Measurements from ENCODE around the gene TRIM54. TPM values are rescaled to one million over a fixed set of nuclear protein-coding genes. Genes with fewer than 3 reads are reported as not detected.

The TRIM54 gene
- total RNA-seq, 4 donors from 2014 or later = 0.22 to 1.6 (median 0.54) TPM; not detected in 1

DNA sequence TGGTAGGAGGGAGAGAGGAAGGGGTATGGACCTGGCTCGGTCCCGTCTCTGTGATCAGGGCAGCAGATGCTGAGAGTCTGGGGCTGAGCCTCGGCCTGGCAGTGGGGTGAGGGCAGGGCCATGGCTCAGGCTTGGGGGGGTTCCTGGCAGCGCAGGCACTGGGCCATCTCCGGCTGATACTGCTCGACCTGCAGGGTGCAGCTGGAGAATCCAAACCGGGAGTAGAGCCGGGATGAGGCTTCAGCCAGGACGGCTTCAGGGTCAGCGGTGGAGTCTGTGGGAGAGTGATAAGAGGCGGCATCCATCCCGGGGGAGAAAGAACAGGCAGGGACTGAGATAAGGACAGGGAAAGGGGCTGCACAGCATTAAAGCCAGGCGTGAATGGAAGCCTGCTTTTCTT lies 27.0 kb upstream of the TRIM54 start:
- intact Hi-C loops (cut with DNase I) = loop anchor here (5.0 kb wide), 1 partner anchor 42 kb away; no protein-coding TSS in a partner anchor
- Histone ChIP-seq H3K27ac (no peak overlapping the region), H3K9me3 (no peaks in the 10 kb centered on the region), H3K4me3 (replicated peaks in 1 of 3) (no peak overlapping the region), H3K36me3 (no peaks in the 10 kb centered on the region), H3K27me3 (no peaks in the 10 kb centered on the region), H3K4me1 (peaks cover 0 to 3% of the 10 kb centered on the region in 2 donors)
- 52 to 54% methylated on average over 12 to 13 of the region's 13 CpGs for WGBS, 2 donors
- TF ChIP-seq, protein P1, sequence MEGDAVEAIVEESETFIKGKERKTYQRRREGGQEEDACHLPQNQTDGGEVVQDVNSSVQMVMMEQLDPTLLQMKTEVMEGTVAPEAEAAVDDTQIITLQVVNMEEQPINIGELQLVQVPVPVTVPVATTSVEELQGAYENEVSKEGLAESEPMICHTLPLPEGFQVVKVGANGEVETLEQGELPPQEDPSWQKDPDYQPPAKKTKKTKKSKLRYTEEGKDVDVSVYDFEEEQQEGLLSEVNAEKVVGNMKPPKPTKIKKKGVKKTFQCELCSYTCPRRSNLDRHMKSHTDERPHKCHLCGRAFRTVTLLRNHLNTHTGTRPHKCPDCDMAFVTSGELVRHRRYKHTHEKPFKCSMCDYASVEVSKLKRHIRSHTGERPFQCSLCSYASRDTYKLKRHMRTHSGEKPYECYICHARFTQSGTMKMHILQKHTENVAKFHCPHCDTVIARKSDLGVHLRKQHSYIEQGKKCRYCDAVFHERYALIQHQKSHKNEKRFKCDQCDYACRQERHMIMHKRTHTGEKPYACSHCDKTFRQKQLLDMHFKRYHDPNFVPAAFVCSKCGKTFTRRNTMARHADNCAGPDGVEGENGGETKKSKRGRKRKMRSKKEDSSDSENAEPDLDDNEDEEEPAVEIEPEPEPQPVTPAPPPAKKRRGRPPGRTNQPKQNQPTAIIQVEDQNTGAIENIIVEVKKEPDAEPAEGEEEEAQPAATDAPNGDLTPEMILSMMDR (IDR thresholded peaks at IDR 0.05) = no peak
- no peak for TF ChIP-seq POLR2A (IDR thresholded peaks at IDR 0.05)
- DNase-seq = no peak

DNA sequence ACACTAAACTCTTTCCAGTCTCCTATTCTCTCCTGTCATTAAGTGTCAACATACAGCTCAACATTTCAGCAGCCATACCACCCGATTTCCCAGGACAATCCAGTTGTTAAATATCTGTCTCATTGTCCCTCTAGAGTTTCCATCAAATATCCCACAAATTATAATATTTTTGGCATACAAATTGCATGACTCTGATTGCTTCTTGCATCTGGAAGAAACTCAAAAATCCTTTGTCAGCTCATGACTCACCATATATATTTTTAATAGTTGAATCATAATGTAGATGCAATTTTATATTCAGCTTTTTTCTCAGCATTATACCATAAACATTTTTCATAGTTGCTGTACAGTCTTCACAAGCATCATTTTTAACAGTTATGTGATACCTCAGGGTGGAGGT lies 26.6 kb upstream of the TRIM54 start:
- 29 to 49% methylated on average over 1 of the region's 1 CpG for WGBS, 2 donors
- Histone ChIP-seq H3K27me3 (no peaks in the 10 kb centered on the region), H3K4me3 (replicated peaks in 1 of 3) (no peak overlapping the region), H3K27ac (no peak overlapping the region), H3K36me3 (no peaks in the 10 kb centered on the region), H3K4me1 (no peaks in the 10 kb centered on the region), H3K9me3 (no peaks in the 10 kb centered on the region)
- no peak for TF ChIP-seq POLR2A (IDR thresholded peaks at IDR 0.05)
- TF ChIP-seq, protein P1 (IDR thresholded peaks at IDR 0.05) = no peak
- intact Hi-C loops (cut with DNase I) = loop anchor here (5.0 kb wide), 1 partner anchor 42 kb away; no protein-coding TSS in a partner anchor
- no peak for DNase-seq

DNA sequence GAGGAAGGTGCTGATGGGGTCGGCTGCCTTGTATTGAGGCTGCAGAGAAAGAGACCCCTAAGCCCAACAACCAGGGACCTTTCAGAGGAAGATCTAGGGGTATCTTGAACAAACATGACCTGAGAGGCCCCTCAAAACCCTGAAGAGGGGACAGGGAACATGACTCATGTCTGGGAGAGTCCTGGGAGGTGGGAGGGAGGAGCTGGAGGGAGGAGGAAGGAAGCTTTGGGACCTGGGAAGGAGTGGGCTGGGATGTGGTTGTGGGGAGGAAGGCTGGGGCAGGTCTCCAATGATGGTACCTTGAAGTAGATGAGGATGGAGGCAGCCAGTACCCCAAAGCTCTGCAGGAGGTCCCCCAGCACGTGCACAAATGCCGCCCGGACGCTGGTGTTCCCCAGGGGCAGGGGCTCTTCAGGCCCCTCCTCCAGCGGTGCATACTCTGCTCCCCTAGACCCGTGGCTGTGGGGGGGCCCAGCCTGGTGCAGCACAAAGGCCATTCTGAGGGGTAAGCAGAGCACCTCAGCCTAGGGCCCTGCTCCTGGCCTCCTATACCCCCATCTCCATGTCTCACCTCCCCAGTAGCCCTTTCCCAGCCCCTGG lies 25.3 kb upstream of the TRIM54 start:
- no peak for DNase-seq
- H3K27me3 ChIP-seq = peaks cover 11% of the 10 kb centered on the region
- H3K36me3 ChIP-seq = no peaks in the 10 kb centered on the region
- TF ChIP-seq POLR2A (IDR thresholded peaks at IDR 0.05) = no peak
- TF ChIP-seq, protein P1 (IDR thresholded peaks at IDR 0.05) = no peak
- WGBS, 2 donors = 61 to 72% methylated on average over 2 to 7 of the region's 7 CpGs
- peaks cover 0 to 3% of the 10 kb centered on the region in 2 donors for H3K4me1 ChIP-seq
- intact Hi-C loops (cut with DNase I) = loop anchor here (5.0 kb wide), 1 partner anchor 40 kb away; no protein-coding TSS in a partner anchor
- no peak overlapping the region for H3K4me3 ChIP-seq (replicated peaks in 1 of 3)
- no peak overlapping the region for H3K27ac ChIP-seq
- H3K9me3 ChIP-seq = no peaks in the 10 kb centered on the region

DNA sequence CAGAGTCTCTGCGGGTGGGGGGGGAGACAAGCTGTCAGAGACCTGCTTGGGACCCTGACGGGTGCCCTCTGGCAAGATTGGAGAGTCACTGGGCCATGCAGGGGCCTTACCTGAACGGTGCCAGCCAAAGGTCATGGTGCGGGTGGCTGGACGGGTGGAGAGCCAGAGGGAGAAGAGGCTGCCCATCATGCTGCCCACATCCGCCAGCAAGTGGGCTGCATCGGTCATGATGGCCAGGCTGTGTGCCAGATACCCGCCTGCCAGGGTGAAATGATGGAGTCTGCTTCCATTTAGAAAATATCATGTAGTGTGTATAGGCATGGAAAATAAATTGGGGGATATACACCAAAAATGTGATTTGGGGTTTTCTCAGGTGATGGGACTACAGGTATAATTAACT lies 24.2 kb upstream of the TRIM54 start:
- Histone ChIP-seq H3K27me3 (peaks cover 22% of the 10 kb centered on the region), H3K27ac (no peak overlapping the region), H3K4me1 (peaks cover 8 to 14% of the 10 kb centered on the region in 2 donors), H3K9me3 (no peaks in the 10 kb centered on the region), H3K36me3 (no peaks in the 10 kb centered on the region), H3K4me3 (replicated peaks in 1 of 3) (no peak overlapping the region)
- intact Hi-C loops (cut with DNase I) = loop anchor here (5.0 kb wide), 1 partner anchor 39 kb away; no protein-coding TSS in a partner anchor
- TF ChIP-seq POLR2A (IDR thresholded peaks at IDR 0.05) = no peak
- TF ChIP-seq, protein P1 (IDR thresholded peaks at IDR 0.05) = no peak
- 81 to 83% methylated on average over 6 to 7 of the region's 8 CpGs for WGBS, 2 donors
- DNase-seq = no peak

DNA sequence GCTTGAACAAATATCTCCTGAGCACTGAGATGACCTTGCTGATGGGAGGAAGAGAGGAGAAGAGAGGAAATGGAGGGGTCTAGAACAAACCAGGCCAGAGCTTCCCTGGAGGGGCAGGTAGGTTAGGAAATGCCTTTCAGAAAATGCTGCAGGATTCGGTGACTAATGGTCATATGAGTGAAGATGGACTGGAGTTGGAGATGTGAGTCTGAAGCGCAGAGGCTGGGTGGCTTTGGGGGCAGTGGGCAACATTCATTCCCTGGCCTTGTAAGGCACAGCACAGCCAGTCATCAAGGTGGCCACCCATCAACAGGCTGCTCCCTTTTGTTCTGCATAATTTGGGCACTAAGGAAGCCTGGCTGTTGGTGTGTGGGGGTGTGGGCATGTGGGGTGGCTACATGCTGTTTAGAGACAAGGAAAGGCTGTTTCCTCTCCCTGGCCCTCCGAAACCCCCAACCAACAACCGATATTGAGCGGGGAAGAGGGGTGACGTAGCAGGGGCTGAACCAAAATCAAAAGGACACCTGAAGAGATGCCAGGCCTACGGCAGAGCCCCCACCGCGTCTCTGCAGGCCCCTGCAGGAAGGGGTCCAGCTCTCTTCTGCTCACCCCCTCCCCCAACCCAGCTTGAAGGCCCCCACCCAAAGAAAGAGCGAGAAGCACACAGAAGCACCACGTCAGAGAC lies 20.8 kb upstream of the TRIM54 start:
- H3K27me3 ChIP-seq = peaks cover 29% of the 10 kb centered on the region
- TF ChIP-seq POLR2A (IDR thresholded peaks at IDR 0.05) = no peak
- TF ChIP-seq, protein P1 (IDR thresholded peaks at IDR 0.05) = no peak

More for the DNA sequence above, 20.8 kb upstream of the TRIM54 start:
- intact Hi-C loops (cut with DNase I) = no loop called here
- 44 to 55% methylated on average over 11 of the region's 11 CpGs for WGBS, 2 donors
- H3K9me3 ChIP-seq = no peaks in the 10 kb centered on the region
- DNase-seq = no peak
- H3K27ac ChIP-seq = no peak overlapping the region
- H3K36me3 ChIP-seq = no peaks in the 10 kb centered on the region
- H3K4me3 ChIP-seq (replicated peaks in 1 of 3) = no peak overlapping the region
- H3K4me1 ChIP-seq = peaks cover 30 to 38% of the 10 kb centered on the region in 2 donors

Measured in thyroid gland (tissue), 4 donors.